Fibroblast of gingiva (primary cell): ENCODE measurements around the gene AMBRA1.

Experiments
- DNase-seq: peaks from one replicate; pipeline ENCODE4 v3.0.0-alpha.2; 2011; ENCODE audit warnings: low read depth

Gene AMBRA1

DNA sequence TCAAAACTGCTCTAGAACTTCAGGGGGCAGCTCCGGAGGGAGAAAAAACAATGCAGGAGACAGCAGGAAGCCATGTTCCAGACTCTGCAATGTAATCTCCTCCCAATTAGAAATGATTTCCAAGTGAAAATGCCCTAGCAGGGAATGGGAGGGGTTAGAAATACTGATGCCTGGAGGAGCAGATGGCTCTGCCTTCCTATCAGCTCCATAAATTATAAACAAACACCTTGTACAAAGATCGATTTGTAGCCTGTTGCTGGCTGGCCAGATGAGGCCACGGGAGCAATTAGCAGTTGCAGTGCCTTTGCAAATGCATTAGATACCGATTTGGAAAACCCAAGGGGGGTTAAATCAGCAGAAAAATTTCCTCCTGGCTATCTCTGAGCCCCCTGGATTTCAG is 155.6 kb downstream of the AMBRA1 start:
- DNase-seq, result no peak

DNA sequence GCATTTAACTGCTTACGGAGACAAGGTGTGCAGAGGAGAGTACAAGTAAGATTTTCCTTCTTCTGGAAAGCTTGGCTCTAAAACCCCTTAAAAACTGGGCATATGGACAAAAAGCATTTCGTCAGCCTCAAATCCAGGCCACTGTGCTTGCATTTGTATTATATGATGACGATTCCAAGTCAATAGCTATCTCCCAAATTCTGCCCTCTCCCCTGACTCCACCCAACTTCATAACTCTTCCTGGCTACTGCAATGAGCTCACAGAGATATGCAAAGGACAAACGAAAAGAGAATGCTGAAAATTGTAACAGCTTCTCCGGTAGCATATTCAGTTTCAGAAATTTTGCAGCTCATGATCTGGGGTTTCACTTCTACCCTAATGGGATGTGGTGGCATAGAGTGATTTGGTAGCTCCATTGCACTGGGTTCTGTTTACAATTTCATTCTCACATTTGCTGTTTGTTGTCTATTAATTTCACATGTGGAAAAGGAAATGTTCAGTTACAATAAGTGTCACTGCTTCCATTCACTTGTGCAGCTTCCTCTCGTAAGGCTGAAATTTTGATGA is 156.6 kb downstream of the AMBRA1 start:
- no peak for DNase-seq

DNA sequence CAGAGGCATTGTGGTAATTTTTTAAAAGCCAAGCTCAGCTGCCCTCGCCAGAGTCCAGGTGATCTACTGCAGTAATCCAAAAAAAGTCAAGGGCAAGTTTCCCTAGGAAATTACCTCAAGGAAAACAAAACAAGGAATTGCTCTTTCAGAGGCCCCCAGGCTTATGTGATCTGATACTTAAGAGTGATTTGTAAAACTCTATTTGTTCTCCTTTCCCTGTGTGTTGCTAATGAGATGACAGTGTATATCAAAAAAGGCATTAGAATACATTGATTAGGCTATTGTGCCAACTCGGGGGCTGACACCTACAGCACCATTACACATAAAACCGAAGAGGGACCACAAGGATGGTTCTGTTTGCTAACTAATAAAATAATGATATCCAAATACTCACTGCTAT is 157.7 kb downstream of the AMBRA1 start:
- no peak for DNase-seq

DNA sequence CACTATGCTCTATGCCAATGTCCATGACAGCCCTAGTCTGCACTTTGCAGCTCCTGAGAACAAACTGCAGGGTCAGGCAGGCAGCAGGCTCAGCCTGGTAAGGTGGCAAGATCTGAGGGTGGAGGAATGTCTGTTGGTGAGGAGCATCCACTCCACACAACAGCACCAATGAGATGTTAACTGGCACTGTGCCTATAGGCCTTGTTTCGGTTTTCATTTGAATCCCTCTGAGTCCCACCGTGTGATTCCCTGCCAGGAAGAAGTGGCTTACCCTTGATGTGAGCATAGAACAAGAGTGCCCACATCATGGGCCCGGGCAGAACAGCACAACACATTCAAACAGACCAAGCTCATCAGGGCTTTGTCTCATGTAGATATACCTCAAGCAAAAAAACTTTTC is 158.1 kb downstream of the AMBRA1 start:
- no peak for DNase-seq

DNA sequence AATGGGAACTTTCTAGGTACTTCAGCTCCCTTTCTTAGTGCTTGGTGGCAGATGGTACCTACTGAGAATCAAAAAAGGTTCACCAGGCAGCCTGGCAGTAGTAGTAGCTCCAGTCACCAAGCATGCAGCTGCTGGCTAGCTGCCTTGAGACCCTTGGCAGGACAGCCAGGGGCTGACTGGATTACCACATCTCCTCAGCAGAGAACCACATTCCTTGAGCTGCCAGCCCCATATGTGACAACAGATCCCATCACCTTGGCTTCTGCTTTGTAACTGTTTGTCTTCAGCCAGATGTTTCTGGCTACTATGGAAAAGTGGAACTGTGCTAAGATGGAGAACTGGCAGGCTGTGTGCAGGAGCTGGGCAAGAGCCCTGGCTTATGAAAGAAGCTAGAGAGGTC is 162.6 kb downstream of the AMBRA1 start:
- peak; percentile 60 for DNase-seq

DNA sequence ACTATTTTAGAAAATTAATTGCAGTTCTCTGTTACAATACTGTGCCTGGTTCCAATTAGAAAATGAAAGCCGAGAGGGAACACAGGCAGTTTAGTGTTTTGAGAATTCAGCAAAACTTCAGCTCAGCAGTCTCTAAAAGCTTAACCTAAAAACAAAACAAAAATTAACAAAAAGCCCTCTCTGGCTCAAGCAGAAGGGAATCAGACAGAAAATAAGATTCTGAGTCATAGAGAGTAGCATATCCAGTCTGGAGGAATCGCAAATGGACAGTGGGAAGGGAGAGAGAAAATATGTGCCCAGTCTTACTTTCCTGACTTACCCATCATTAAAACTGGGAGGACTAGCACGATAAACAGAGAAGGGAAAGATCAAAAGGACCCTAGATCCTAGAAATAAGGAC is 164.1 kb downstream of the AMBRA1 start:
- peak; percentile 39 for DNase-seq

DNA sequence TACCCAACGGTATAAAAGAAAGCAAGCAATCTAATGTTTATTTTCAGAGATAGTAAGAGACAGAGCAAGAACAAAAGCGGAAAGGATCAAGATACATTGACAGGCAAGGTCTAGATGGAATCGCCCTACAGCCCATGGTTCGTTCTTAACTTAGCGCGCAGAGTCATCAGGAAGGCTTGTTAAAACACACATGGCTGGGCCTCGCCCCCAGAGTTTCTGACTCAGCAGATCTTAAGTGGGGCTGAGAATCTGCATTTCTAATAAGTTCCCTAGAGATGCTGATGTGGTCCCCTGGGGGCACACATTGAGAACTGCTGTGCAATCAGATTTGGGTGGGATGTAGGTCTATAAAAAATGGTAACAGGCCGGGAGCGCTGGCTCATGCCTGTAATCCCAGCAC is 166.5 kb downstream of the AMBRA1 start:
- DNase-seq, result no peak

DNA sequence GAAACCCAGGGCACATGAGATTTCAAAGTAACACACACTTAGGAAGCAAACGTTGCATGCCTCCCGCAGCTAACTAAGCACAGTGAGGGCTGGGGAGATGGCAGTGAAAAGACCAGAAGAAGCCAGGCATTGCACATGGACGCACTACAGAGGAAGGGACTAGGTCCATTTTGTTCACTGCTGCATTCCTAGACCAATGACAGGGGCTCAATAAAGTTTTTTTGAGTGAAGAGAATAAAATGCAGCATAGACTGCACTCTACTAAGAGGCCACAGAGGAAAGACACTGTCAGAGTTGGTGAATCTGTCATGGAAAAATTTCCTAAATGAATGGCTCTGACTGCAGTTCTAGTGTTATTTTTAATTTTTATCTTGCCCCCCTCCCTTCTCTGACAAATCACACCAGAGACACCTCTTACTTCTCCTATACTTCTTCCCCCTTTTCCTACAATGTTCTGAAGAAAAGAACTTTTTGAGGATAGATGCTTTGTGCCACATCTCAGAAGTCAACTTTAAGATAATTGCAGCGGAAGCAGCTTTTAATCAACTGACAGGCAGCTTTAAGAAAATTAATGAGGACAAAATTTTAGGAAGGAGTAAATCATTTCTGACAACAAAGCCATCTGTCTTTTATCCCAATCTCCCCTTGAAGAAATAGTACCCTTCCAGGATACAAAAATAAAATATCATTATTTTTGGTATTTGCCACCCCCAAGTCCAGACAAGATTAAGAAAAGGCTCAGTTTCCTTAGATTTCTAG is 167.4 kb downstream of the AMBRA1 start:
- no peak for DNase-seq

DNA sequence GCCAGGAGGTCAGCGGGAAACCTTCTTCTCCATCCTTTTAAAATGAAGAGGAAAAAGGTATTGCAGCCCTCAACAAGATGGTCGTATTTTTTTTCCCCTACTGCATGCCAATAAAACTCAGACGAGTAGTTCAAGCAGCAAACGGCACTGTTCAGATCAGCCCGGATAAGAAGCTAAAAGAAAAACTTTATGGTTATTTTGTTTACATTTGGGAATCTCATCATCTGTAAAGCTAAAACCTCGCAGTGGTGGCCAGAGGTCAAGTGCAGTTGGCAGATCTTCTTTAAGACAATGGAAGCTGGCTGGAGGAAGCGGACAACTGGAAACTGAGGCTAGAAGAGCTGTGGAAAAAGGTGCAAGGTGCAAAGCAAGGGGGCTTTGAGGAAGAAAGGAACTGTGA is 171.2 kb downstream of the AMBRA1 start:
- no peak for DNase-seq

DNA sequence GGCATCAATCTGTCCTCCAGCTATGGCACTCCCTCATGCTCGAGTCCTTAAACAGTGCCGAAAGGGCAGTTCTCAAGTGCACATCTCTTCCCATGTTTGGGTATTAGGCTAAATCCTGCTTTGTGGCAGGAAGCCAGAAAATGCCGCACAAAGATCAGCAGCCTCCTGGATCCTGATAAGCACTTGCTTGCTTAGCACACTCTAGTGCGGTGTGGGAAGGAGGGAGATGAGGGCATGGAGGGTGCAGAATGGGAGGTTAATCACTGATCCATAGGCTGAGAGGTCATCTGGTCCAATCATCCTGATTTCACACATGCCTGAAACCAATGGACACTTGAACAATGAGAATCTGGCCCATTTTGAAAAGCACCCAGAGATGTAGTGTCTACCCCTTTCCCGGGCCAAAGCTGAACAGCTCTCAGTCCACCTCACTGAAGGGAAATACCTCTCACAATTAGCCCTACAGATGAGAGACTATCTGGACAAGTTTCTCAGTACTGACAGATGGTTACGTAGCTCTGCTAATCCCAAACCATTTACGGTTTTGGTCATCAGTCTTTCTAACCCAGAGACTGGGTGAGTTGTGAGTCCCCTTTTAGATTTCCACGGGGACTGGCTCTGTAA is 172.5 kb downstream of the AMBRA1 start:
- no peak for DNase-seq

DNA sequence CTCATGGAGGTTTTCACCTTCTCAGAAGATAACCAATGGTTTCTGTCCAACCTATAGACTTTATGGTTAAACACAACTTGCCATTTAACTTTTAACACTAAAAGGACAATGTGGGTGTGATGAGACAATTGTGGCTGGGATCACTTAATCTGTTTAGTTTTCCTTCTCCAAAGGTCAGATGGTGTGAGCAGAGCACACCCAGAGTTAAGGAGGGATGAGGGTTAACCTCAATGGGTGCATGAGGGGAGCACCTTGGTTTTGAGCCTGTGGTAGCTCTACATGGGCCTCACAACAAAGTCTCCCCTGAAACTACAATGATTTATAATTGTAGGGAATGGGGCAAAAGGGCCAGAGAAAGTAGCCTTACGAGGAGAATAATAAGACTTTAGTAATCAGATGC is 173.3 kb downstream of the AMBRA1 start:
- no peak for DNase-seq

DNA sequence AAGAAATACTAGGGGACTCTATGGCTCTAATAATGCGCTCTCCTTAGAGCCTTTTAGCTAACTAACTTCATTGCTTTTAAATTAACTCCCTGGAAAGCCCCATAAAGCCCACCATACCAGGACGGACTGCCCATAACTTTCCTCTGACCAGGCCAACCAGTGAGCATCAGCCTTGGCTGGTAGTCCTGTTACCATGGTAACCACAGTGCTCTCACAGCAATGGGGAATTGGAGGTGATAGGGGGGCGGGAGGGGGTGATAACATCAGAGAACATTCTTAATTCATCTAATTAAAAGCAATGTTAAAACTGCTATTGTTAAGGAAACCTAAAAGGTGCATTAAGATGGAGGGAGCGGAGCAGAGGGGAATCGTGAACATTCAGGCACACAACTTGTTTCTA is 175.1 kb downstream of the AMBRA1 start:
- DNase-seq, result no peak

DNA sequence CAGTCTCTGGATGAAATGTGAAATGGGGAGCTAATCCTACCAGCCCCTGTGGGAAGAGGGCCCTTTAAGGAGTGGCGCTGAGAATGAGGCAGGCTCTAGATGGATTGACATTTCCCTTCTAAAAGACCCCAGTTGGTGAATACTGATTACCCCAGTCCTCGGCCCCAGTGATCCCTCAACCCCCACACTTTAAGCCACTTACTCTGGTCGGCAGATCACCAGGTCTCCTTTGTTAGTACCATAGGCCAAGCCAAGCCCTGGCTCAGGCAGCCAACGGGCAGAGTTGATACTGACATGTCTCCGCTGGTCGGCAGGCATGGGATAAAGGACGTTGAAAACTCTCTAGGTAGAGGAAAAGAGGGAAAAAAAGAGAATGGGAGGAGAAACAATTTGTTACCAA is 176.1 kb downstream of the AMBRA1 start:
- no peak for DNase-seq

DNA sequence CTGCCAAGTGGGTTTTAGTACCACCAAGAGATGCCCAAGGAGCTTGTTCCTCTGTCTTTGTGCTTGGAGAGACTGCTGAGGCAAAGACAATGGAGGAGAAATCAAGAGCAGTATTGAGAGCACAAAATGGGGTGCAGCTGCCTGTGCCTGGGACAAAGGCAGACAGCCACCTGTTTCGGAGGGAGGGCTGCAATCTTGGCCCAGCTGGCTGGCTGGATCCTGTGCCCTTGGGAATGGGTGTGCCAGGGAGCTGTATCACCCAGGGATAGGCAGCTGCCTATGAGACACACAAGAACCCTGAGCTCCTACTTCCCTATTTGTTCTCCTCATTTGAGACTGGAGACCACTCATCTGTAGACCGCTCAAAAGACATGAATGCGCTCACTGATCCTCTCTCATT is 178.9 kb downstream of the AMBRA1 start:
- no peak for DNase-seq

DNA sequence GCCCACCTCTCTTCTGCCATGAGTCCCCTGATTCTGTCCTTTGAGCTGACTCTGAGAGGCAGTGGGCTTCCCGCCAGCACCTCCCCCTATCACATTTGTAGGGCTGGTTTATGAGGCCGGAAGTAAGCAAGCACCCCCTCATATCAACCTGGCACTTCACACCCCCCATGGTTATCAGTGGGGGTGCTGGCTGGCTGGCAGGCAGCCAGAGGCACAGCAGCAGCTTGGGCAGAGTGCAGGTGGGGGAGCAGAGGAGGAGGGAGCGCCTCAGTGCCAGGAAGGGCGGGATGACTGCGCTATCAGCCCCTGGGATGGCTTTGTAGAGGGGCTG is 179.4 kb downstream of the AMBRA1 start:
- no peak for DNase-seq

DNA sequence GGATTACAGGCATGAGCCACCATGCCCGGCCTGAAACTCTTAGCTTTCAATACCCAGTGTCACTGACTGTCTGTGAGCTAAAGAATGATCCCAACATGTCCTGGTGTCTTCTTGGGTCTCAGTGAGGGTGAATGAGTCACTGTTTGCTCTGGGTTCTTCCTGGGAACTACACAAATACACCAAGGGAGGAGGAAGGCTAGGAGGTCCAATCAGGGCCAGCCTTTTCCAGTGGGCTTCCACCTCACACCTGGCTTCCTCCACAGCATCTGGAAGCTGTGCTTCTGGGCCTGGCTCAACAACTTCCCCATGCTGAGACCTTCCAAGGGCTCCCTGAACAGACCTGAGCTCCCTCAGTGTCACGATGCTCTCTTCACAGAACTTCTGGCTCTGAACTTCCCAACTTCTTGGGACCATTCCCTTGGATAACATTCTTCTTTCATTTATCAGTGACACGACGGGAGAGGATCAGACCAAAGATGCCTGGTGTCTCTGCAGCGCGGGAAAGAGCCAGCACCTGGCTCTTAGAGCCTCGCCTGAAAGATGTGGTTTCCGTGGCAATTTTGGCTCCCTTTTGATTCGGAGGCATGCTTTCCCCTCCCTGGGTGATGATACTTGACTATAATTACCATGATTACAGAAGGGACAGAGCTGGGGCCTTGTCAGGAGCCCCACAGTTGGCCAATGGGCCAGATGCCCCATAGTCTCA is 179.9 kb downstream of the AMBRA1 start:
- DNase-seq, result no peak

DNA sequence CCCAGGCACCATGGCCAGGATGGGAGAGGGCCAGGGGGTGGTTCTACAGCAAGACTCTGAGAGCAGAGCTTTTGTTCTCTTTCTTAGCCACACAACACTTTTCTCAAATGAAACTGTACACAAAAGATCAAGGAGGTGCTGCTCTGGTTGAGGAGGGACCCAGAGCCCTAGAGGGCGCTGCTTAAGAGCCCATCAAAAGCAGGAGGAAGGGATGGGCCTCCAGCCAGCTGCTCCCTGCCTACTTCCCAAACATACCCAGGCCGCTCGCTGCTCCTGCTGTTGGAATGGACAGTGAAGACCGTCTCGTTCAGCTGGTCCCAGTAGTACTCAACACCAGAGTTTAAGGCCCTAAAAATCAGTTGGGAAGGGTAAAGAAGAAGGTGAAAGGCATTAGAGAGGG is 183.8 kb downstream of the AMBRA1 start:
- DNase-seq, result no peak

DNA sequence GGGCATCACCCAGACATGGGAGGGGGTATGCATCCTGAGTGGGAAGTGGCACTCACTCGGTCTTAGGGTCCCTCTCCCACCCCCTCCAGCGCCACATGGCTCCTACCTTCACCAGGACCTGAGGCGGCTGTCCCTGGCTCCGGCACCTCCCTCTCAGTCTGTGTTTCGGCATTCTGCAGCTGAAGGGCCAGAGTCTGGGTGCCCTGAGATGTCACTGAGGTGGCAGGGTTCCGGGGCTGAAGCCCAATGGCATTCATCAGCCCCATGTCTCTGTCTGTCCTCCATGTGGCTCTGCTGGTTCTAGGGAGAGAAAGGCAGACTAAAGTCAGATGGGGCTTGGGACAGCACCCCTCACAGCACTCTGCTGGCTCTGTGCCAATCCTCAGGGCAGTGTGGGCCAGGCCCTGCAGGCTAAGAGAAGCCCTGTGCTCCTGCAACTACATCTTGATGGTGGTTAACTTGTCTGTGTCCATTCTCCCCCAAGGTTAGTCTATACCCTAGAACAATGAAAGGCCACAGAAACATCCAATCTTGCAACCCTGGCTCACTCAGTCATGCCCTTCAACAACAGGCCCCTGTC is 185.3 kb downstream of the AMBRA1 start:
- no peak for DNase-seq

DNA sequence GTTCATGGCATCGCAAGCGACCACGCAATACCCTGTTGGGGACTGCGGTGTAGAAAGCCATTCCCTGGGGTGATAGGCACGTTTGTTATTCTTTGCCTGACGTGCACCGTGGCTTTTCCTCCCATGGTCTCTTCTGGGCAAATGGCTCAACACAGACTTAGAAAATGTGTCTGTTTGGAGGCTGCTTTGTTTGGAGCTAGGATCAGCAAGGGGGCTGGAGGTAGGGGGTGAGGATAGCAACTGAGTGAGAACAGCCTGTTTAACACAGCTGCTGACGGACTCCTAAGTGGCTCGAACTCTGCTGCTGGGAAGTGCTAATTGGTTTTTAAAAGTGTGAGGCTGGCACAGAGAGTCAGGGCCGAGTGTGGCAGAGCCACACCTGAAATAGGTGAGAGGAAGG is 186.2 kb downstream of the AMBRA1 start:
- DNase-seq, result no peak

DNA sequence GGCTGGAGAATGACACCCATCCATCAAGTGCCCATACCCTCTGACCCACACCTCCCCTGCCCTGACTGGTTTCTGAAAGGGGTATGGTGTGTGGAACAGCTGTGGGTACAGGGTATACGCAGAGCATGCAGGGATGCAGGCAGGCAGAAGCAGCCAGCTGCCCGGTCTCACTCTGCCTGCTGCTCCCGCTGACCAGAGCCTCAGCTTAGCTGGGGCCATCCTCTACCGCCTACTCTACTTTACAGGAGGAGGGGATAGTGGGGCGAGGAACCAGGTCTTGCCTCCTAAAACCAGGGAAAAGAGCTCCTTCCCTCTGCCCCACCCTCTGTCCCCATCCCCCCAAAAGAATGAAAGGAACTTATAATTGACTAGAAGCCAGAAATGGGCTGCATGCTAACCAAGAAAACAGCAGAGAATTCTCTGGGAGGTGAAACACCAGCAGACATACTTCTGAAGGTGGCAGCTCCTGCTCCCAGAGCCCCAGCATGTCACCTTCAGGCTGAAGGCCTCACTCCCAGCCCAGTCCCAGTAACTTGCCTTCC is 189.3 kb downstream of the AMBRA1 start:
- DNase-seq, result no peak

DNA sequence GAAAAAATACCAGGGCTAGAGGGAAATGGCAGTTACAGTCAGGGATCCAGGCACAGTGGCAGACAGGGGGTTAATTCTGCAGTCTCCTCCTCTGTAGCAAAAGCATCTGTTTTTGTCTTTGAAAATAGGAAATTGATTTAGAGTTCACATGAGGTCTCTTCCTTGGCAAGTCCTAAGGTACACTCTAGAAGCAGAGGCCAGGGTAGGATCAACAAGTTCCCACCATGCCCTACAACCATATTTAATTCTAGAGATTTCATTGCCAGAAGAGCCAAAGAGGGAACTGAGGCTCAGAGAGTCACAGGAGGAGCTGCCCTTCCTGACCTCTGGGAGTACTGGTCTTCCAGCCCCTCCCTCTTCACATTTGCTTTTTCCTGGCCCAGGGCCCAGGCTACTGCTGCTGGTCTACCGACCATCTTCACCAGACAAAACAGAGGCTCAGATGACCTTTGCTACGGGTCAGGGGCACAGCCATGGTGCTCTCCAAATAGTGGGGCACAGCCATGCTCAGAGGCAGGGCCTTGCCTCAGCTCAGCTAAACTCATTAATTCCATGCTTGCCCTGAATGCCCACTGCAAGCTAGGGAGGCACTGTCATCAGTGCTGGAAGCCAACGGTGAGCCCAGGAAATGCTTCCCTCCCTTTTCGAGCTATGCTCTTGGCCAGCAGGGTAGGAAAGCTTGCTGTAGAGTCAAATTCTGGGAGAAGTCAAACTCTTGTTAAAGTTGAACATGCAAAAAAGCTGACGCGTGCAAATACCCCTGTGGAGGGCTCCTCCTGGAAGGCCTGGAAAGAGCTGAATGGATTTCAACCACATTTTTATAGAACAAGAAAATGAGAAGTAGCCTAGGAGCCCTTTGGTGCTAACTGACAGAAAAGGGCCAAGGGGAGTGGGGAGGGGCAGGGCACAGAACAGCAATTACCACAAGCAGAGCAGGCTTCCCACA is 190.6 kb downstream of the AMBRA1 start:
- no peak for DNase-seq
